GM18951 (cell line): ENCODE results near the gene RPS6KC1.
"Not testable (repeated sequence)": the region's sequence is repeated elsewhere in the genome, so short reads cannot be mapped to it uniquely, and the experiment has no call there.

ENCODE experiments used
- POLR2A ChIP-seq: IDR thresholded peaks from 4 replicates; pipeline ENCODE4 v1.6.1; 2011; ENCODE audit warnings: mild to moderate bottlenecking; ENCODE audit not compliant: insufficient read length, insufficient read depth; ENCODE audit errors: extremely low read depth
- in situ Hi-C: fragments of 300-500 bp; cut with MboI; formaldehyde crosslinking; loops from one replicate; pipeline ENCODE4 v1.12.0; 2022; ENCODE audit warnings: low sequenced_read_pairs, mixed read lengths, inconsistent platforms; ENCODE audit not compliant: unreplicated experiment

RPS6KC1 gene

GRCh38 chr1:213292614-213293013 is 241.6 kb downstream of the RPS6KC1 start:
- in situ Hi-C loops, result no loop called here
- no peak for TF ChIP-seq POLR2A

GRCh38 chr1:213295860-213296259 is 244.8 kb downstream of the RPS6KC1 start:
- no peak for TF ChIP-seq POLR2A
- in situ Hi-C loops, result no loop called here

GRCh38 chr1:213296558-213296957 is 245.5 kb downstream of the RPS6KC1 start:
- TF ChIP-seq POLR2A, result no peak
- in situ Hi-C loops, result no loop called here

GRCh38 chr1:213297021-213297420 is 246.0 kb downstream of the RPS6KC1 start:
- no peak for TF ChIP-seq POLR2A
- in situ Hi-C loops, result no loop called here

GRCh38 chr1:213300433-213300832 is 249.4 kb downstream of the RPS6KC1 start:
- in situ Hi-C loops, result no loop called here
- no peak for TF ChIP-seq POLR2A

GRCh38 chr1:213301524-213301923 is 250.5 kb downstream of the RPS6KC1 start:
- in situ Hi-C loops, result not testable (repeated sequence)

- in situ Hi-C loops, result no loop called here
- no peak for TF ChIP-seq POLR2A
Measured at GRCh38 chr1:213303286-213303685, 252.2 kb downstream of the RPS6KC1 start.

GRCh38 chr1:213315571-213315970 is 264.5 kb downstream of the RPS6KC1 start:
- in situ Hi-C loops, result no loop called here
- no peak for TF ChIP-seq POLR2A

GRCh38 chr1:213318458-213318857 is 267.4 kb downstream of the RPS6KC1 start:
- in situ Hi-C loops, result not testable (repeated sequence)

- no peak for TF ChIP-seq POLR2A
- in situ Hi-C loops, result no loop called here
Measured at GRCh38 chr1:213320191-213320870, 269.3 kb downstream of the RPS6KC1 start.
